ENCODE results near the gene DYRK4. TPM values are rescaled to one million over a fixed set of nuclear protein-coding genes. Genes with fewer than 3 reads are reported as not detected.

DYRK4 gene
- total RNA-seq, 2 donors from 2014 or later = 51.2 to 55.6 TPM

- no peaks in the 10 kb centered on the region for H3K9me3 Mint-ChIP-seq
- ATAC-seq (replicated peaks in 1 of 2) (no peak), DNase-seq (no peak)
- H3K27ac Mint-ChIP-seq = no peak overlapping the region
- peaks cover 10 to 24% of the 10 kb centered on the region in 2 donors for H3K36me3 Mint-ChIP-seq (ENCODE audit: insufficient read depth in 2 of 2)
- peaks cover 33% of the 10 kb centered on the region for H3K4me1 Mint-ChIP-seq (ENCODE audit: low read depth)
- H3K27me3 Mint-ChIP-seq (ENCODE audit: low read depth) = no peaks in the 10 kb centered on the region
- H3K4me3 Mint-ChIP-seq = no peak overlapping the region
These were observed 21.4 kb upstream of the DYRK4 start for GRCh38 chr12:4540638-4541037.

DNA sequence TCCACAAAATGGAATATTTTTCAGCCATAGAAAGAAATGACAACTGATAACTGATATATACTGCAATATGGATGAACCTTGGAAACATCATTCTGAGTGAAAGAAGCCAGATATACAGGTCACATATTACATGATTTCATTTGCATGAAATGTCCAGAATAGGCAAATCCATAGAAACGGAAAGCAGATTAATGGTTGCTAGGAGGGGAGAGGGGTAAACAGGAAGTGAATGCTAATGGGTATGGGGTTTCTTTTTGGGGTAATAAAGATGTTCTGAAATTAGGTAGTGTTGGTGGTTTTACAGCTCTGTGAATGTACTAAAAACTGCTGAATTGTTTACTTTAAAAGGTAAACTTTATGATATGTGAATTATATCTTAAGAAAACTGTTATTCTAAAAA, 16.8 kb upstream of the DYRK4 start:
- Mint-ChIP-seq H3K36me3 (ENCODE audit: insufficient read depth in 2 of 2) (peaks cover 15 to 26% of the 10 kb centered on the region in 2 donors), H3K4me3 (no peak overlapping the region), H3K27me3 (ENCODE audit: low read depth) (no peaks in the 10 kb centered on the region), H3K27ac (no peak overlapping the region), H3K9me3 (no peaks in the 10 kb centered on the region), H3K4me1 (ENCODE audit: low read depth) (peaks cover 6% of the 10 kb centered on the region)
- DNase-seq = no peak
- no peak for ATAC-seq (replicated peaks in 1 of 2)

- Mint-ChIP-seq H3K36me3 (ENCODE audit: insufficient read depth in 2 of 2) (peaks cover 6 to 25% of the 10 kb centered on the region in 2 donors), H3K9me3 (no peaks in the 10 kb centered on the region), H3K27ac (no peak overlapping the region), H3K27me3 (ENCODE audit: low read depth) (no peaks in the 10 kb centered on the region), H3K4me1 (ENCODE audit: low read depth) (no peaks in the 10 kb centered on the region), H3K4me3 (no peak overlapping the region)
- ATAC-seq (replicated peaks in 1 of 2) (no peak), DNase-seq (no peak)
These were observed 9.8 kb upstream of the DYRK4 start for GRCh38 chr12:4552191-4552590.

GRCh38 chr12:4553943-4554342, 8.1 kb upstream of the DYRK4 start:
- Mint-ChIP-seq H3K36me3 (ENCODE audit: insufficient read depth in 2 of 2) (peaks cover 2 to 28% of the 10 kb centered on the region in 2 donors), H3K4me1 (ENCODE audit: low read depth) (no peaks in the 10 kb centered on the region), H3K27me3 (ENCODE audit: low read depth) (no peaks in the 10 kb centered on the region), H3K4me3 (no peak overlapping the region), H3K9me3 (no peaks in the 10 kb centered on the region), H3K27ac (no peak overlapping the region)
- ATAC-seq (replicated peaks in 1 of 2) (no peak), DNase-seq (no peak)

- Mint-ChIP-seq H3K9me3 (no peaks in the 10 kb centered on the region), H3K4me3 (no peak overlapping the region)
- no peak for DNase-seq
These were observed 6.2 kb upstream of the DYRK4 start for GRCh38 chr12:4555804-4556203.

DNA sequence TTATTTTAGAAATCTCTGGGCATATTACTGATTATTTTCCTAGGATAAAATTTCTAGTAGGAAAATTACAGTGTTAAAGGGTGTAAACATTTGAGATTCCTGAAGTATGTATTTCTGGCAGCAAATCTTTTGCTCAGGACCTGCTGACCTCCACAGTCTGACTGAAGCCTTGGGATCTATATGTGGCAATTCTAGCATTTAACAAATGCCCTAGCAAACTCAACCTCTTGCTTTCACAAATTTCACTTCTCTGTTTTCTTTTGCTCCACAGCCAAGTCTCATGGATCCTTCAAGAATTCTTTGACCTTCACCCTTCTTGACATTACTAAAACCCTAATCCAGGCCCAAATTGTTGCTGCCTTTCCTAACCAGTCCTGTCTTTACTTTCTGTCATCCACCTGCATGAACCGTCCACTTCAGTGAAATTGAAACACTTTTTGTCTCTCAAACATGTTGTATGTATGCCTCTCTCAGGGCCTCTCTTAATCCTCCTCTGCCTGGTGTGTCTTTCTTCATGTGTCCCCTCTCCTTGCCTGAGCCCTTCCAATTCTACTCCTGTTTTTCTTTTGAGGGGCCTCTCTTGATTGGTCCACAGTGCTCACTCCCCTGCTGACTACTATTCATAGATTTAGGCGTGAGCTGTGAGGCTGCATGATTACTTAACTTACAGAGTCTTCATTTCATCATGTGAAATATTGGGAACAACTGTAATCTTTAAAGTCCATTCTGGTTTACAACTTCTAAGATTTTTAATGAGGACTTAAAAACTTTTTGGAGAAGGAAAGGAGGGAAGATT, 5.1 kb upstream of the DYRK4 start:
- DNase-seq (no peak), ATAC-seq (replicated peaks in 1 of 2) (no peak)
- Mint-ChIP-seq H3K9me3 (no peaks in the 10 kb centered on the region), H3K27ac (no peak overlapping the region), H3K36me3 (ENCODE audit: insufficient read depth in 2 of 2) (peaks cover 10 to 23% of the 10 kb centered on the region in 2 donors), H3K4me3 (no peak overlapping the region), H3K4me1 (ENCODE audit: low read depth) (no peaks in the 10 kb centered on the region), H3K27me3 (ENCODE audit: low read depth) (no peaks in the 10 kb centered on the region)

More at GRCh38 chr12:4555804-4556203, 6.2 kb upstream of the DYRK4 start:
- H3K27ac Mint-ChIP-seq = no peak overlapping the region
- H3K4me1 Mint-ChIP-seq (ENCODE audit: low read depth) = no peaks in the 10 kb centered on the region
- H3K36me3 Mint-ChIP-seq (ENCODE audit: insufficient read depth in 2 of 2) = peaks cover 6 to 24% of the 10 kb centered on the region in 2 donors
- H3K27me3 Mint-ChIP-seq (ENCODE audit: low read depth) = no peaks in the 10 kb centered on the region
- no peak for ATAC-seq (replicated peaks in 1 of 2)

- Mint-ChIP-seq H3K27me3 (ENCODE audit: low read depth) (peaks cover 1% of the 10 kb centered on the region), H3K36me3 (ENCODE audit: insufficient read depth in 2 of 2) (peaks cover 10 to 23% of the 10 kb centered on the region in 2 donors), H3K4me3 (no peak overlapping the region), H3K9me3 (no peaks in the 10 kb centered on the region), H3K27ac (no peak overlapping the region), H3K4me1 (ENCODE audit: low read depth) (no peaks in the 10 kb centered on the region)
- no peak for DNase-seq
- no peak for ATAC-seq (replicated peaks in 1 of 2)
These were observed 4.4 kb upstream of the DYRK4 start for GRCh38 chr12:4557586-4557985.

- DNase-seq (no peak), ATAC-seq (replicated peaks in 1 of 2) (no peak)
- Mint-ChIP-seq H3K27ac (no peak overlapping the region), H3K36me3 (ENCODE audit: insufficient read depth in 2 of 2) (peaks cover 10 to 20% of the 10 kb centered on the region in 2 donors), H3K9me3 (no peaks in the 10 kb centered on the region), H3K4me1 (ENCODE audit: low read depth) (no peaks in the 10 kb centered on the region), H3K4me3 (no peak overlapping the region), H3K27me3 (ENCODE audit: low read depth) (peaks cover 7% of the 10 kb centered on the region)
These were observed 3.8 kb upstream of the DYRK4 start for GRCh38 chr12:4558171-4558570.

DNA sequence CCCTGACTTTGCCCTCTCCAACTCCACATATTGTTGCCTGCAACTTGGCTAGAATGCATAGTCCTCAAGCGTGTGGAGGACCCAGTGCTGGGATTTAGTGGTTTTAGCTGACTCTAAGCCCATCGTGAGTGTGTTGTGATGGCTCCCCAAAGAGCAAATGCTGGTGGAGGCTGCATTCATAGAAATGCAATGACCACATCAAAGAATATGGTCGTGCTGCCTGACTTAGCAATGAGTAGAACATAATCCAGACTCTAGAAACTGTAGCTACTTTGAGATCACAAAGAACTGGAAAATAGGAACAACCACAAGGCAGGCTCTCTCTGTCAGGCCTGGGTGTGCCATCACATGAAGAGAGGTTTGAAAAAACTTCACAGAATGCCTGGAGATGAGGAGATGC, 1.3 kb downstream of the DYRK4 start:
- no peaks in the 10 kb centered on the region for H3K4me1 Mint-ChIP-seq (ENCODE audit: low read depth)
- no peak overlapping the region for H3K27ac Mint-ChIP-seq
- H3K9me3 Mint-ChIP-seq = no peaks in the 10 kb centered on the region
- DNase-seq (no peak), ATAC-seq (replicated peaks in 1 of 2) (no peak)
- H3K27me3 Mint-ChIP-seq (ENCODE audit: low read depth) = peaks cover 24% of the 10 kb centered on the region
- H3K4me3 Mint-ChIP-seq = no peak overlapping the region
- H3K36me3 Mint-ChIP-seq (ENCODE audit: insufficient read depth in 2 of 2) = peaks cover 4 to 8% of the 10 kb centered on the region in 2 donors

DNA sequence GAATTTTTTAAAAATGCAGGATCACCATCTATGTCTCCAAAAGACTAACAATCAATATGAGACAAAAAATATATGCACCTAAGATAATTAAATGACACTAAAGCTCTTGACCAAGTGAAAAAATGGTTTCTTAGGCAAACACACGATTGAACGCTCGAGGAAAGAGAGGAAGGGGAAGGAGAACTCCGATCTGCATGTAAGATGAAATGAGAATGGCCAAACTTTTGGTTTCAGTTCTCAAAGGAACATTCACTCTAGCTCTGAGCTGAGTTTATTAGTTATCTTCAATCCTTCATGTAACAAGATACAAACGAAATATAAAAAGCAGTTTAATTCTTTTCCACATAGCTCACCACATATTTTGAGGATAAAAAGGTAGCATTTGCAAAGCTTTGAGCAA, 2.8 kb downstream of the DYRK4 start:
- Mint-ChIP-seq H3K4me3 (peak overlapping the region in 1 of 2 donors; percentile 12), H3K4me1 (ENCODE audit: low read depth) (no peaks in the 10 kb centered on the region), H3K27me3 (ENCODE audit: low read depth) (peaks cover 24% of the 10 kb centered on the region), H3K9me3 (no peaks in the 10 kb centered on the region), H3K36me3 (ENCODE audit: insufficient read depth in 2 of 2) (peaks cover 4 to 8% of the 10 kb centered on the region in 2 donors), H3K27ac (no peak overlapping the region)
- ATAC-seq (replicated peaks in 1 of 2) = no peak
- no peak for DNase-seq

DNA sequence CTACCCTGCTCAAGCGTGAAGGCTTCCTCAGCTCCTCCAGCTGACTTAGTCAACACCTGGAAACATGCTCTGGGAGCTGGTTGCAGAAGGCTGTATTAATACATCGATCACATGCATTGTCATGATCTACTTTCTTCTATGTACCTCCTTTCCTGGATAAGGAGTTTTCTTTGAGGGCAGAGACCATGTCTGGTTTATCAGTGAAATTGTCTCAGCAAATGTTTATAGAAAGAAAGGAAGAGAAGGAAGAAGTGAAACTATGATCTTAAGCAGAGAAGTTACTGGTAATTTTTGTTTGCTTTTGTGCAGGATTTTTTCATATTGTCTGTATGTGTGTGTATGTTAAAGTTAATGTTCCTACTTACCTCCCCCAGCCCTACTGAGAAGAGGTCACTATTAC, 4.5 kb downstream of the DYRK4 start:
- no peak overlapping the region for H3K27ac Mint-ChIP-seq
- ATAC-seq (replicated peaks in 1 of 2) (no peak), DNase-seq (no peak)
- H3K4me1 Mint-ChIP-seq (ENCODE audit: low read depth) = no peaks in the 10 kb centered on the region
- H3K27me3 Mint-ChIP-seq (ENCODE audit: low read depth) = peaks cover 24% of the 10 kb centered on the region
- no peaks in the 10 kb centered on the region for H3K36me3 Mint-ChIP-seq (ENCODE audit: insufficient read depth in 2 of 2)
- H3K4me3 Mint-ChIP-seq = no peak overlapping the region
- H3K9me3 Mint-ChIP-seq = no peaks in the 10 kb centered on the region

DNA sequence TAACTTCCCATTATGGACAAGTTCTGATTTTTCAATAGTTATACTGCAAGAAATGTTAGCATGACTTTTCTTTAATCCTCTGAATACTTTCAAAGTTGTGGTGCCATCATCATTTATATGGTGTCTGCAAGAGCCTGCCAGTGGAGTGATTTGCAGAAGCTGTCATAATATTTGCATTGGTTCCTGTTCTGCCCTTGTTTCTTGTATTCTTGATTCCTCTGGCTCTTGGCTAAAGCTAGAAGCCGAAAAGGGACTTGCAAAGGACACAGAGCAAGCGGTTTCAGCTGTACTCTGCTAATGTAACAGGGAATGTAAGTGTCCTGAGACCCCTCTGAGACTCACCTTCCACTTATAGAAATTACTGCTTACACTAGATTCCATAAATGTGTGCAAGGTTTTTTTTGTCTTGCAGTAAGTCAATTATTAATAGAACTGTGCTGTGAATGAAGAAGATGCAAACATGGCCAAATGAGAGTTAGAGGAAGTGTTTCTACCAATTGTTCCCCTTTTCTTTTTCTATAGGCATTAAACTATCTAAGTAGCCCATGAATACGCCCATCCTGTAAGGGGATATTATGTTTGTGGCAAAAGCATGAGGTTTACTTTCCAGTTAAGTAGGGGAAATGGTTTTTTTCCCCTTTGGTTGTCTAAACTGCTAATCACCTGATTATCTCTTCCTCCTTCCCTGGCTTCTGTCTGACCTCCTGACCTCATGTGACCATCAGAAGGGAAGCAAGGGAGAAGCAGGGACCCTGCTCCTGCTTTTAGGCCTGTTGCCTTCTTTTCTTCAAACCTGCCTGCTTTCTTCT, 5.3 kb downstream of the DYRK4 start:
- no peak overlapping the region for H3K27ac Mint-ChIP-seq
- DNase-seq = no peak
- no peak for ATAC-seq (replicated peaks in 1 of 2)
- H3K4me3 Mint-ChIP-seq = no peak overlapping the region
- peaks cover 24% of the 10 kb centered on the region for H3K27me3 Mint-ChIP-seq (ENCODE audit: low read depth)
- H3K36me3 Mint-ChIP-seq (ENCODE audit: insufficient read depth in 2 of 2) = no peaks in the 10 kb centered on the region
- H3K9me3 Mint-ChIP-seq = no peaks in the 10 kb centered on the region
- no peaks in the 10 kb centered on the region for H3K4me1 Mint-ChIP-seq (ENCODE audit: low read depth)

GRCh38 chr12:4569261-4569660, 7.3 kb downstream of the DYRK4 start:
- no peaks in the 10 kb centered on the region for H3K36me3 Mint-ChIP-seq (ENCODE audit: insufficient read depth in 2 of 2)
- no peak for ATAC-seq (replicated peaks in 1 of 2)
- H3K27ac Mint-ChIP-seq = no peak overlapping the region
- H3K4me3 Mint-ChIP-seq = no peak overlapping the region
- no peaks in the 10 kb centered on the region for H3K9me3 Mint-ChIP-seq
- peaks cover 11% of the 10 kb centered on the region for H3K27me3 Mint-ChIP-seq (ENCODE audit: low read depth)
- no peaks in the 10 kb centered on the region for H3K4me1 Mint-ChIP-seq (ENCODE audit: low read depth)
- no peak for DNase-seq
